Fibroblast of skin of scalp (primary cell): ENCODE measurements around the gene SIAH2.

Source experiments
- DNase-seq: peaks from one replicate; pipeline ENCODE4 v3.0.0-alpha.2; 2013

Gene SIAH2

DNA sequence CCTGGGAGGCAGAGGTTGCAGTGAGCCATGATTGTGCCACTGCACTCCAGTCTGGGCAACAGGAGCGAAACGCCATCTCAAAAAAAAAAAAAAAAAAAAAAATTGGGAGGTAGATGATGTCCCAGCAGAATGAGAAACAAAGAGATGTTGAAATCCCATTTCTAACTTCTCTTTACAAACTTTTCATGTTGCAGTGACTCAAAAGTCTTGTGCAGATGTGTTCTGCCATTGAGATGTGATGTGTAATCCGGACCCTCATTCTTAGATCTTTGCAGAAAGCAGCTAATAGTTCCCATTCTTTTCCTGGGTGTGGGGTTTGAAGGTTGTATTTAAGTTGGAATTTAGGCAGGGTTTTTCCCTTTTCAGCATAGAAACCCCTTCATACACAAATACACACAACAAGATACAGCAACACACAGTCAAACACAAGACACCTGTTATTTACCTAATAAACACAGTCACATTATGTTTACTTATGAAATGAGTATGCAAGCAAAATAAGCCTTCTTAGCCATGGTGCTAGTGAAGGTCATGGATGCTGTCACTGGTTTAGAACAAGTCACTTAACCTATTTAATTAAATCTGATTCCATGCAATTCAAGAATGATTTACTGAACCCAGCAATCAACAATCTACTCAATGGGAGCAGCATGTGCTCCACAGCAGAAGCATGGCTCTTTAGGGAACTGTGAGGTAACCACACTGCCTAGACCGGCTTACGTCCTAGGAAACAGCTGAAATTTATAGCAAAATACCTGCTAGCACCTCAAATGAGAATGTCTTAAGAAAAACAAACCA, 14.9 kb downstream of the SIAH2 start:
- DNase-seq: no peak

GRCh38 chr3:150746791-150747590, 16.0 kb downstream of the SIAH2 start:
- DNase-seq: no peak

GRCh38 chr3:150745832-150746231, 17.1 kb downstream of the SIAH2 start:
- DNase-seq: no peak

GRCh38 chr3:150744919-150745211, 18.1 kb downstream of the SIAH2 start:
- no peak for DNase-seq

- DNase-seq: no peak
These were observed 18.7 kb downstream of the SIAH2 start for GRCh38 chr3:150744041-150744918.

- peak; percentile 75 for DNase-seq
These were observed 19.5 kb downstream of the SIAH2 start for GRCh38 chr3:150743508-150743907.

- no peak for DNase-seq
These were observed 20.3 kb downstream of the SIAH2 start for GRCh38 chr3:150742679-150743078.

DNA sequence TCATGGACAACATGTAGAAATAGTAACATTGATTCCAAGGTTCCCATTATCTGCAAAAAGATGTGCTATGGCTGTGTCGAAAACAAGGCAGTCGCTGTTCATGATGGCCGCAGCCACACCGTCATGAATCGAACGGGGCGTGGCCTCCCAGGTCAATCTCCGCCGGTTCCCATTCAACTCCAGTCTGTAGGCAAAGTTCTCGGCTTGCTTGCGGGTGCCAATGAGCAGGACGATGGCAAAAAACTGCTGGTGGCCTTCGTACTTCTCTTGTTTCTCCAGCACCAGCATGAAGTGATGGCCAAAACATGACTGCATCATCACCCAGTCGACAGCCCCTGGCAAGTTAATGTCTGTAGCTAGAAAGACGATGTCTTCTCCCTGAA, 20.8 kb downstream of the SIAH2 start:
- no peak for DNase-seq

DNA sequence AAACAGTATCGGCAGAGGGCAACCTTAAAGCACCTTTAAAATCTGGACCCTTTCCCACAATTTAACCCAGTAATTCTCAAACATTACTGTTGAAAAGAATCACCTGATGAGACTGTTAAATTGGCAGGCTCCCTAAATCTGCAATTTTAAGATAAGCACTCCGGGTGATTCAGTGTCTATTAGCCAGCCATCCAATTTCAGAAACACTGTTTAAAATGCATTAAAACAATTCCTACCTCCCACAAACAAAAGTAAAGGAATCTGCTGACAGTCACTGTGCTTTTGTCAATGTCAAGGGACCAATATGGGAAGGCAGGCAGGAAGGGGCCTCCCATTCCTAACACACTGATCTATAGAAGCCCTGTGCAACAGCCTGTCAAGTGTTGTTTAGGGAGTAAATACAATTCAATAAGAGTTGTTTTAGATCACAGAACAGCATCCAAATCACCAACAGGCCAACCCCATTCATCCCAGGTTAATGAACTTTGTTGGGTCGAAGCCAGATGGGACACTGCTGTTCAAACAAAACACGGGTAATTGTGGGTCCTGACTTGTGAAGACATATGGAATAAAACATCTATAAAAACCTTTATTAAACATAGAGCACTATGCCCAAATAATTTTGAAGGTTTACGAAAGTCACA, 21.4 kb downstream of the SIAH2 start:
- DNase-seq: no peak

DNA sequence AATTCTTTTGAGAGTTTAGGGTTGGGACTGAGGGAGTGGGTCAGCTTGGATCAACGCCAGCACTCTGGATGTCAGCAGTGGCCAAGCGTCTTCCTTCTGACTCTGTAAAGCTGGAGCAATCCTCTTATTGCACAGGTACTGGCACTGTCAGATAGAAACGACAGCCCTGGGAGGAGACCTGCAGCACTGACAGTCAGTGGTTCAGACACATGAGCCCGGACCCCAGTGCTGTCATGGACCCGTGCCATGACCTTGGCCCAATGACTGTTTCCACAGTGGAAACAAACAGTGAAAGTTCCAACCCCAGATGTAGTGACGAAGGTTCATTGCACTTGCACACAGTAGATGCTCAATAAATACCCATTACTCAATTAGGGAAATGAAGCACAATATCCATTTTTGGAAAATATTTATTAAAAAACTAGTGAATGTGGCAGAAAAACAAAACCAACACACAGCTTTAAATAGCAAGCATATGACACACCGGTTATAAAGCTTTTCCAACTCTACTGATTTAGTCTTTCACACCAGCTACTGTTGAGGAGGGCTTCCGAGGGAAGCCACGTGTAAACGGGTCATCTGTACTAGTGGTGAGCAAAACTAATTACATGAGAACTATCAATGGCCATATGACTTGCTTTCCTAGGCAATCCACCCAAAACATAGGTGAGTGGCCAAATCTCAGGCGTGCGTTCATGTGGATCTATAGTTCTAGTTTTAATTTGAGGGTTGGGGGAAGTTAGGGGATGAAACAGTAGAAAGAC, 22.1 kb downstream of the SIAH2 start:
- DNase-seq: no peak

DNA sequence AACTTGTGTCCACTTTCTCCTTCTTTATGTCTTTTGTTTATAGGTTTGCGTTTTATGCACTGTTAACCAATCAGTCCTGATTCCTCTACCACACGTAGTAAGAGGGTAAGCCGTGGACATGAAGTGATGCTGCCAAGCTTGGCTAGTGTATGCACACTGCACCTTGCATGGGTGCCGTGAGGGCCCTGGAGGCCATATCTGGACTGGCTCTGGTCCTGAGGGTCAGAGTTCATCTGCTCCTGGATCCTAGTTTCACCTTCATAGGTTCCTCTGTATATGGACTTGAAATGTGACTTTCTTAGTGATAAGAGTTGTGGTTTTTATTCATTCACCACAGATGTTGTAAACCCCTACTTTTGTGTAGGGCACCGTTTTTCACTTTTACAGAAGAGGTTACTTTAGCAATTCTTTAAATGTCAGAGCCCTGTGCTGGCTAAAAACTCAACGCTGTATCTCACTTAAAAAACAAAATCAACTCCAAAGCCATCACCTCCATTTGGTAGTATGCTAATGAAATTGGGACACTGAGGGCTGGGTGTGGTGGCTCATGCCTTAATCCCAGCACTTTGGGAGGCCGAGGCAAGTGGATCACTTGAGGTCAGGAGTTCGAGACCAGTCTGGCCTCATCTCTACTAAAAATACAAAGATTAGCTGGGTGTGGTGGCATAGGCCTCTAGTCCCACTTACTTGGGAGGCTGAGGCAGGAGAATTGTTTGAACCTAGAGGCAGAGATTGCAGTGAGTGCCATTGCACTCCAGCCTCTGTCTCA, 22.9 kb downstream of the SIAH2 start:
- DNase-seq: no peak

- DNase-seq: no peak
These were observed 23.6 kb downstream of the SIAH2 start for GRCh38 chr3:150739200-150739863.

- peak; percentile 48 for DNase-seq
These were observed 24.3 kb downstream of the SIAH2 start for GRCh38 chr3:150738688-150739087.

- peak; percentile 28 for DNase-seq
These were observed 24.9 kb downstream of the SIAH2 start for GRCh38 chr3:150737874-150738679.

DNA sequence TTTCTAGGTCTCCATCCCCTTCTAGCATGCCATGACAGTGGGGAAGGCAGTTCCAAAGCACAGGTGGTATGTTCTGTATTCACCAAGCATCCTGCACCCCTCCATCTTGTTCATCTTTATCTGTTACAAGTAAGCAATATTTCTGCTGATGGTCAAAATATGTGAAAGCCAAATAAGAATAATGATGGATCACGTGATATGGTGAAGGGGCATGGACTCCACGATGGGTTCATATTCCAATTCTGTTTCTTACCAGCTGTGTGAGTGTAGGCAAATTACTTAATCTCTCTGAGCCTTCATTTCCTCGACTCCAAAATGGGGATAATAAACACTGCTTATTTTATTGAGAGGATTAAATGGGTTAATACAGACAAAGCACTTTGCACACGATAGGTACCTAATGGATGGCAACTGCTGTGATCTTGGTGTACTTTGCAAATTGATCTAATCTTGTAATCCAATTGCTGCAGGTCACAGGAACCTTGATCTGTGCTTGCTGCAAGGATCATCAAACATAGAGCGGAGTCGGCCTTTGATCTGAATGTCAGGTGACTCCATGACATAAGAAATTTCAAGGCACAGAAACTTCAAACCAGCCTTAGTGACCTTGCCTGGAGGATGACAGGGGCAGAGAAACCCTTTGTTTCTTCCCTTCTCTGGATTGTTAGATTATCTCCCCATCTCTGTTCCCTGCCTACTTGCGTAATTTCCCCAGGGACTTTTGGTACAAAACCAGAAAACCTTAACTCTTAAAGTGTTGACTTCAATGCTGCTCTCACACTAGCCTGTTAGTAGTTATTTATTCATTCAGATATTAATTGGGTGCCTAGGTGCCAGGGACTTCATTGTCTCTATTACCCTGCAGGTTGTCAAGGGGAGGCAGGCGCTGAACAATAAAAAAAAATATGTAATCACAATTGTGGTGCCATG, 25.8 kb downstream of the SIAH2 start:
- DNase-seq: no peak

DNA sequence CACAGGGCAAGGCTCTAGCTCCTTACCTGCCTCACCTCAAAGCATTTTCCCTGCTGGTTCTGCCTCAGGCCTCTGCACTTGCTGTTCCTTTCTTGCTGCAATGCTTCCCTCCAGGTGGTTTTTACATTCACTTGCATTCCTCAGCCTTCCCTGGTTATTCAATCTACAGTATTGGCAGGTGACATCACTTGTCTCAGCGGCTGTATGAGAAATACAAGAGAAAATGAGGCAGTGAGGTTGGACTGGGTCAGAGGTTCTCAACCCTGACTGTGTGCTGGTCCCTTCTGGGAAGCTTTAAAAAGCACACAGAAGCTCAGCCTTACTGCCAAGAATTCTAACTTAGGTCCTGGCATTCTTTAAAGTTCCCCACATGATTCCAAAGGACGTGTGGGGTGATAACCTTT, 26.7 kb downstream of the SIAH2 start:
- DNase-seq: no peak

GRCh38 chr3:150734795-150735119, 28.2 kb downstream of the SIAH2 start:
- no peak for DNase-seq

- no peak for DNase-seq
These were observed 28.8 kb downstream of the SIAH2 start for GRCh38 chr3:150733936-150734794.
